Measurements from ENCODE around the gene MAPK1. TPM values are rescaled to one million over a fixed set of nuclear protein-coding genes. Genes with fewer than 3 reads are reported as not detected.
"Not testable (repeated sequence)": the region's sequence is repeated elsewhere in the genome, so short reads cannot be mapped to it uniquely, and the experiment has no call there.

MAPK1 gene
- total RNA-seq, 1 experiment from 2014 or later: 42.7 TPM

- DNase-seq (ENCODE audit: low read depth): not testable (repeated sequence)
Measured at GRCh38 chr22:21882754-21883333, 15.4 kb upstream of the MAPK1 start.

DNA sequence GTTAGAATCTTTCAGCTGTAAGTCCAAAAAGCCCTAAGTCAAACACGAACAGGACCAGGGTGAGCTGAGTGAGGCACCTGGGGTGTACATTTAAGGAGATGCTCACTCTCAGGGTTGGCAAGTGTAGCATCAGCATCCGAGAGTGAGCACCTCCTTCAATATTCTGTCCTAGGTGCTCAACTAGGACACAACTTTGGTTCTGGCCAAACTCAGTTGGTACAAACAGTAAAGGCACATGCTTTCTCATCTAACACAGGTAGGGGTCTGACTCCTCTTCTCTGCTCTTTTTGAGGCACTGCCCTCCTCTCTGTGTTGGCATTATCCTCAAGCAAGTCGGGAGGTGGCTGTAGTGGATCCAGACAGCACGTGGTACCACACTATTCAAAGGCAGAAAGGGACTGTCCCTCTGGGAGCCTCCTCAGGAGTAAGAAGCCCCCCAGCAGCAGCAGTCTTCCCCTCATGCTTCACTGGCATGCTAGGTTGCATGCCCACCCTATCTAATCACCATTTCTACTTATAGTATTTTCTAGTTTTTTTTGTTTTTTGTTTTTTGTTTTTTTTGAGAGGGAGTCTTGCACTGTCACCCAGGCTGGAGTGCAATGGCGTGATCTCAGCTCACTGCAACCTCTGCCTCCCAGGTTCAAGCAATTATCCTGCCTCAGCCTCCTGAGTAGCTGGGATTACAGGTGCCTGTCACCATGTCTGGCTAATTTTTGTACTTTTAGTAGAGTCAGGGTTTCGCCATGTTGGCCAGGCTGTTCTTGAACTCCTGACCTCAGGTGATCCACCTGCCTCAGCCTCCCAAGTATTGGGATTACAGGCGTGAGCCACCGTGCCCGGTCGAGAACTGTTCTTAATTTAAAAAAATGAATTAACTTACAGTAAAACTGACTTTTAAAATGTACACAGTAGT, 14.7 kb upstream of the MAPK1 start:
- DNase-seq (ENCODE audit: low read depth): no peak

GRCh38 chr22:21876486-21877176, 9.2 kb upstream of the MAPK1 start:
- DNase-seq (ENCODE audit: low read depth): no peak

- DNase-seq (ENCODE audit: low read depth): not testable (repeated sequence)
Measured at GRCh38 chr22:21874953-21875352, 7.5 kb upstream of the MAPK1 start.

DNA sequence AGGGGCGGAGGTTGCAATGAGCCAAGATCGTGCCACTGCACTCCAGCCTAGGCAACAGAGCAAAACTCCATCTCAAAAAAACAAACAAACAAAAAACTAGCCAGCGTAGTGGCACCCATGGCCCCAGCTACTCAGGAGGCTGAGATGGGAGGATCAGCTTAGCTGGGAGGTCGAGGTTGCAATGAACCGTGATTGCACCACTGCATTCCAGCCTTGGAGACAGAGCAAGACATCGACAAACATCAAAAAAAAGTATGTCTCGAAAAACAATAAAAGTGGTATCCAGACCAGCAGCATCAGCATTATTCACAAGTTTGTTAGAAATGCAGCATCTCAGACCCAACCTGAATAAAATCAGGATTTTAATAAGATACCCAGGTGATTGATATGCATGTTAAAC, 6.2 kb upstream of the MAPK1 start:
- DNase-seq (ENCODE audit: low read depth): no peak

DNA sequence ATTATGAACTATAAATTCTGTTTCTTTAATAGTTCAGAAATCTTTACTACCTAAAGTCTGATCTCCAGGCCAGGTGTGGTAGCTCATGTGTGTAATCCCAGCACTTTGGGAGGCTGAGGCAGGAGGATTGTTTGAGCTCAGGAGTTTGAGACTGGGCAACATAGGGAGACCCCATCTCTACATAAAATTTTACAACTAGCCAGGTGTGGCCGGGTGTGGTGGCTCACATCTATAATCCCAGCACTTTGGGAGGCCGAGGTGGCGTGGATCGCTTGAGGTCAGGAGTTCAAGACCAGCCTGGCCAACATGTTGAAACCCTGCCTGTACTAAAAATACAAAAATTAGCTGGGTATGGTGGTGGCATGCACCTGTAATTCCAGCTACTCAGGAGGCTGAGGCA, 5.3 kb upstream of the MAPK1 start:
- not testable (repeated sequence) for DNase-seq (ENCODE audit: low read depth)

DNA sequence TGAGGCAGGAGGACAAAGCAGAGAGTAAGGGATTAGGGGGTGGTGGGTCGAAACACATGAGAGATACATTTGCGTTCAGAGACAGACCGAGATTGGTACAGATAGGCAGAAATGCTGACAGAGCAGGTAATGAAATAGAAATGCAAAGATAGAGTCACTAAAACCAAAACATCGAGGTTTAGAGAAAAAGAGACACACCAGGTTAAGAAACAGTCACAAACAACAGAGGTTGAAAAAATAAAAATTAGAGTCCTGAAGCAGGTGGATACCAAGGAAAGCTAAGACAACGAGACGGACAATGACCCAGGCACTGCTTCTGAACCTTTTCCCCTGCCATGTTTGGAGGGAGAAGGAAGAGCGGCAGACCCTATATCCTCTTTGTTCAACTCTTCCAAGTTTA, 1.2 kb upstream of the MAPK1 start:
- DNase-seq (ENCODE audit: low read depth): no peak

- DNase-seq (ENCODE audit: low read depth): no peak
Measured at GRCh38 chr22:21866833-21867527, 465 bp downstream of the MAPK1 start.

DNA sequence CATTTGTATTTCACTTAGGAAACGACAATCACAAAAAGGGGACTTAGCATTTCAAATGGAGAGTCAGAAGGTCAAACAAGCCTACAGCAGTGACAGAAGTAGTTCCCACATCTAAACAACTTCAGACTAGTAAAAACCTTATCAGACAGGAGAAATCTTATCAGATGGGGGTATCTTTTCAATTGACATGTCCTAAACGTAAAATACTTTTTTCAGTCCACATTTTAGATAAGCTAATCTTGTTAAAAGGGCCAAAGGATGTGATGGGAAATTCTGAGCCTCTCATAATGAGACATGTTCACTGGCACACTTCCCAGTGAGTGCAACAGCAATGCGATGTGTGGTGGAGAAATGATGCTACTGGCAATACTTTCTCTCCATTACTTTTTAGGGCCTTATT, 2.4 kb downstream of the MAPK1 start:
- peak; percentile 78 for DNase-seq (ENCODE audit: low read depth)

DNA sequence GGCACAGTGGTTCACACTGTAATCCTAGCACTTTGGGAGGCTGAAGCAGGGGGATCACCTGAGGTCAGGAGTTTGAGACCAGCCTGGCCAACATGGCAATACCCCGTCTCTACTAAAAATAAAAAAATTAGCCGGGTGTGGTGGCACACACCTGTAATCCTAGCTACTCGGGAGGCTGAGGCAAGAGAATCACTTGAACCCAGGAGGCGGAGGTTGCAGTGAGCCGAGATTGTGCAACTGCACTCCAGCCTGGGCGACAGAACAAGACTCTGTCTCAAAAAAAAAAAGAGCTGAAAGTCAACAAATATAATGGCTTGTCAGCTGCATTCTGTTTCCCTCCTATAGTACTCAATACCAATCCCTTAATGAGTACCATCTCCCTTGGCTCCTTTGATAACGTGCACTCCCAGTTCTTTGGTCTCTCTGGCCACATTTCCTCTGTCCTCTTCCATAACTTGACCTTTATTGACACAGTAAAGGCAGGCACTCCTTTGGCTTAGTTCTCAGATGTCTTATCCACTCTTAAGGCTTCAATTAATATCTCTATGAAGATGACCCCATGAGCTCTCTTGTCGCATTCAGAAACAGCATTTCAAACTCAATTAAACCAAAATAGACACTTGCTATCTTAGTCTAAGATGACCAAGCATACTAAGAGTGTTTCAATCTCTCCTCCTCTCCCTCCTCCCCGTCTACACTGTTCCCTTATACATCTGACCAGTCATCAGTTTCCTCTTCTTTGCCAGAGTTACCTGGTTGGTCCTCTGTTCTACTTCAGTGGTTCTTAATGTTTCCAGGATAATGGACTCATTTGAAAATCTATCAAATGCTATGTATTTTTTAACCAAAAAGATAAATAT, 4.8 kb downstream of the MAPK1 start:
- no peak for DNase-seq (ENCODE audit: low read depth)

- DNase-seq (ENCODE audit: low read depth): no peak
Measured at GRCh38 chr22:21861851-21862250, 5.6 kb downstream of the MAPK1 start.

DNA sequence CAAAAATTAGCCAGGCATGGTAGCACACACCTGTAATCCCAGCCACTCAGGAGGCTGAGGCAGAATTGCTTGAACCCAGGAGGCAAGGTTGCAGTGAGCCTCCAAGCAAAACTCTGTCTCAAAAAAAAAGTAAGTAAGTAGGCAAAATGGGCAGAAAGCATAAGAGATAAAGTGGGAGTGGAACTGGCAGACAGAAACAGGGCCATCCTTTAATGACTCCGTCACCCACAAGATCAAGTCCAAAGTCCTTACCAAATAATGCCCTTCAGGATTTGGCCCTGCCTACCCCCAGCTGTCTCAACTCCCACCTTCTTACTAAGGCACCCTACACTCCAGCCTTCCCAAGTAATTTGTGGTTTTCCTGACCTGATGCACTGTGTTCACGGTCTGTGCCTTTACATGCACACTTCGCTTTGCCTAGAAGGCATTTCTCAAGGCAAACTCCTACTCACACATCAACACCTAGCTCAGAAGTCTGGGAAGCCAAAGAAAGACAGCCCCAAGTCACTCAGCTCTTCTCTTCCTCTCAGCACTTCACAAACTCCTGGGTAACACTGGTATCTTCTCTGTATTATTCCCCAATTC, 6.1 kb downstream of the MAPK1 start:
- peak; percentile 28 for DNase-seq (ENCODE audit: low read depth)

DNA sequence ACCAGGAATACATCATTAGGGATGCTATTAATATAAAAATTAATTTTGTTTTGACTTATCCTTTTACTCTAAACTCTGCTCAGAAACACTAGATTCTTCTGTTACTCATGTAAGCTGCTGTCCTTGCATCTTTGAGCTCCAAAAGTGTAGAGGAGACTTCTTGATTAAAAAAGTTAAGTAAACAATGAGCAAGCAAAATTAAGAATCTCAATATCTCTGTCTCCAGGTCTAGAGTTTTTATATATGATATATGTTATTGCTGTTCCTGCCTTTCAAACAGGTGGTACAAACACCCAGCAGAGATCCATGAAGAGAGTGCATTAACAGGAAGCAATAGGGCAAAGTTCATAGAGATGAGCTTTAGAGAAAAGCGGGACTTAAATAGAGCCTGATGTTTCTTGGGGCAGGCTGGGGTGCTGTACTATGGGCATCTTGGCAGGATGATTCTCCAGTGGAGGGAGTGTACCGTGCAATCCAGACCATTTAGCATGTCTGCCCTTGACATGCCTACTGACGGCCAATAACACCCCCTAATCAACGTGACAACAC, 6.9 kb downstream of the MAPK1 start:
- DNase-seq (ENCODE audit: low read depth): no peak

- no peak for DNase-seq (ENCODE audit: low read depth)
Measured at GRCh38 chr22:21858025-21858764, 9.2 kb downstream of the MAPK1 start.

- DNase-seq (ENCODE audit: low read depth): no peak
Measured at GRCh38 chr22:21857481-21857914, 9.9 kb downstream of the MAPK1 start.

GRCh38 chr22:21856868-21857267, 10.6 kb downstream of the MAPK1 start:
- DNase-seq (ENCODE audit: low read depth): no peak

DNA sequence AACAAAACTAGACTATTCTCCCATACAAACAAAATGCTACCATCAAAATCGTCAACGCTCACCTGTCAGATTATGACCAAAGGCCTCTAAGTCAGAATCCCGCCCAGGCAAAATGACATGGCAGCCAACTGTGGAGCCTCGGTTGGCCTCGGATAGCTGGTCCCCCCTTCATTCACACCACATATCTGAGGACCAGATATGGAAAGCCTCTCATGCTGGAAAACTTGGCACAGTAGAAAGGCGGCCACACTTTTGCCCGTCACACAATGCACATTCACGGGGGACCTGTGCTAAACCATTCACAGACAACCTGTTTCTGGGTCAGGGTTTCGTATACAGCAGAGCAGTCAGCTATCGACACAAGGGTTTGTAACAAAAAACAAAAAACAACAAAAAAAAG, 11.2 kb downstream of the MAPK1 start:
- DNase-seq (ENCODE audit: low read depth): no peak

DNA sequence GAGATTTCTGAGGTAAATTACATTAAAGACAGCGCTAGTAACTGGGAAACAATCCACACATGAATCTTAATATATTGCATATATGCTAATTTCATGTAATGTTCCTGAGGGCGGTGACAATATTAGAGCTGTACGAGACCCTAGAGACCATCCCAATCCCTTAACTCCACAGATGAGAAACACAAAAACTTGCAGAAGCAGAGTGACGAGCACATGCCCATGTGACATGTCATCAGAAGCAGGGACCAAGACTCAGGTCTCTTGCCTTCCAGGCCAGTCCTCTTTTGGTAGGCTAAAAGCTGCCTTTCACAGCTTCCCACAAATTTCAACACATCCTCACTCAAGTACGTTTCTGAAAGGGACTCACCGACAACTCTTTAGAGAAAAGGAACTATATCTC, 11.8 kb downstream of the MAPK1 start:
- no peak for DNase-seq (ENCODE audit: low read depth)

DNA sequence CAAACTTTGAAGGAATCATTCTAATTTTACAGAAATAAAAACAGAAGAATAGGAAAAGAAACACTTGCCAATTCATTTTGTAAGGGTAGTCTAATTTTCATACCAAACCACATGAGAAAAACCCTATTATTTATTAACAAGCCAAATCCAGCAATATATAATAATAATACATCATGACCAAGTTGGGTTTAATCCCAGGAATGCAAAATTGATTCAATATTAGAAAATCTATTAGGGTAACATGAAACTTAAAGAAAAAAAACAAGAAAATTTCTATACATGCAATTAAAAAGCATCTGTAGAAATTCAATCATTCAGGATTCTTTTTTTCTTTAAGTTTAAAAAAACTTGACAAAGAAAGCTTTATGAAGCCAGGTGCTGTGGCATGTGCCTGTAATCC, 16.8 kb downstream of the MAPK1 start:
- no peak for DNase-seq (ENCODE audit: low read depth)

- no peak for DNase-seq (ENCODE audit: low read depth)
Measured at GRCh38 chr22:21849489-21849888, 18.0 kb downstream of the MAPK1 start.

Measured in RPMI7951 (cell line).